Activated CD8-positive, alpha-beta memory T cell treated with anti-CD3 and anti-CD28 coated beads for 36 hours (primary cell): ENCODE data around the gene GPRIN1. TPM values are rescaled to one million over a fixed set of nuclear protein-coding genes. Genes with fewer than 3 reads are reported as not detected.

Source experiments
- CTCF ChIA-PET: fragments of 350-600 bp; sonication (Branson Sonifier 250); formaldehyde crosslinking; loops from one replicate; lab custom pipeline; 2021; ENCODE audit warnings: antibody characterized with exemption; lab: Charles Lee
- POLR2A ChIA-PET: fragments of 350-600 bp; sonication (Branson Sonifier 250); formaldehyde crosslinking; loops from one replicate; lab custom pipeline; 2021; ENCODE audit warnings: antibody characterized with exemption; lab: Charles Lee
- total RNA-seq, 2 experiments: library from RNA; stranded (reverse); gene quantifications; one replicate each; pipeline ENCODE4 v1.2.3, GENCODE V29; 2021

The GPRIN1 gene
- total RNA-seq, 2 experiments from 2014 or later, result 2.7 to 3.0 TPM

DNA sequence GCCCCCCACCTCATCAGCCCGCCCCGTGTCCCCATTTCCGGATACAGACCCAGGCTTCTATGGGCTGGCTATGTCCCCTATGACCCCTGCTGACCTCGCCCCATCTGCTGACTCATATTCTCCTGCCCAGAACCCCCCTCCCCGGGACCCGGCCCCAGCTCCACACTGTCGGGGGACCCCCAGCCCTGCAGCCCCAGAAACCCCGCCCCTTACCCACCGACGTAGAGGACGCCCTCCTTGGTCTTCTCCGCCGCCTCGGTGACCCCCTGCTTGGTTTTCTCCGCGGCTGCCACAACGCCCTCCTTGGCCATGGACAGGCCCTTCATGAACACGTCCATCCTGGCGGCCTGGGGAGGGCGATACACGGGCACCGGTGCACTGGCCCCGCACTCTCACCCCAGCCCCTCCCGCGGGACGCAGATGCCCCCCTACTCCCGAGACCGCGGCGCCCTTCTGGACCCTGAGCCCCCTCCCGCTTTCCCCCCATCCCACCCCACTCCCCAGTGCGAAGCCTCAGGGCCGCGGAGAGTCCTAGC, 19.4 kb upstream of the GPRIN1 start:
- ChIA-PET CTCF (interaction anchor here (1.1 to 1.5 kb wide), 5 partner anchors 8 to 29 kb away, joined by 3 to 5 read pairs (median 4); no protein-coding TSS in a partner anchor), POLR2A (interaction anchor here (1.5 kb wide), 1 partner anchor 17 kb away, joined by 5 read pairs; the partner anchor contains the start of gene TSPAN17)

DNA sequence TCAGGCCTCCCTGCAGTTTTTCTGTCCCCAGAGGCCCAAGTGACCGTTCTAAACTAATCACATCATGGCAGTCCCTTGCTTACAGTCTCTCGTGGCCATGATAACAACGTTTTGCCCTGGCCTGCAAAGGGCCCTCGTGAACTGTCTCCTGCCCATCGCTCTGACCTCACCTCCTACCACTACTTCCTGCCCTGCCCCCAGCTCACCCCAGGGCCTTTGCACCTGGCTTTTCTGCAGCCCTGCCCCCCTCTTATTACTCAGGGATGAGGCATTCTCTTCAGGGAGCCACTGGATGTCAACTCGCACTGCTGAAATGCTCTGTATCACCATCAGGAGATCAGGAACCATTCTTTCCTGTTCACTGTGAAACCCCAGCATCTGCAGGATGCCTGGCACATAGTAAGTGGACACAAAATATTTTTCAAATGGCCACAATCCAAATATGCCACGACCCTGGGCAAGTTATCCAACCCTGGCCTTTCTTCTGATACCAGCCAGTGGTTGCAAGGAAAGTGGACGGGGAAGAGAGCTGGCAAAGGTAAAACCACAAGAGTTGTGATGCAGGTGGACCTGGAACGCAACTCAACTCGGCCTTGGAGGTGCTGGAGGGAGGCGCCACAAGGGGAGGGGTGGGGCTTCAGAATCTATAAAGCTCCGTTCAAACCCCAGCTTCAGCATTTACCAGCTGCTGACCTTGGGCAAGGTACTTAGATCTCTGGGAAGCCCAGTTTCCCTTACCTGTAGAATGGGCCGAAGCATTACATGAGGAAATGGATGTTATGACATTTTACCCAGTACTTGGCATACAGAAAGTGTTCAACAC, 18.7 kb upstream of the GPRIN1 start:
- POLR2A ChIA-PET, result no interaction called here
- CTCF ChIA-PET, result interaction anchor here (1.1 kb wide), 1 partner anchor 11 kb away, joined by 3 read pairs; no protein-coding TSS in a partner anchor

DNA sequence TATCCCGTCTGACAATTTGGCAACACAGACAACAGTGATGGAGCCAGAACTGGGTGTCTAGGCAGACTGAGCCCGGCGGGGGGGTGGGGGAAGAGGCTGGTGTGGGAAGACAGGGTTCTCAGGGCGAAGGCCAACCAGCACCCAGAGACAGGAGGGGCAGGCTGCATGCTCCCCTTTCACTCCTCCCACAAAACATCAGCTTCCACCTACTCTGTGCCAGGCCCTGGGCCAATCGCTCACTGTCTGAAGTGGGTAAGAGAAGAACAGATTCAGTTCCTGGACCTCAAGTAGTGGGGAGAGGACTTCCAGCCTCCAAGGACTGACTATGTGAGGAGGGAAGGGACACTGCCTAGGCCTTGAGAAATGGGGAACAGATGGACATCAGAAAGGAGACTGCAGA, 17.6 kb upstream of the GPRIN1 start:
- ChIA-PET POLR2A (no interaction called here), CTCF (no interaction called here)

DNA sequence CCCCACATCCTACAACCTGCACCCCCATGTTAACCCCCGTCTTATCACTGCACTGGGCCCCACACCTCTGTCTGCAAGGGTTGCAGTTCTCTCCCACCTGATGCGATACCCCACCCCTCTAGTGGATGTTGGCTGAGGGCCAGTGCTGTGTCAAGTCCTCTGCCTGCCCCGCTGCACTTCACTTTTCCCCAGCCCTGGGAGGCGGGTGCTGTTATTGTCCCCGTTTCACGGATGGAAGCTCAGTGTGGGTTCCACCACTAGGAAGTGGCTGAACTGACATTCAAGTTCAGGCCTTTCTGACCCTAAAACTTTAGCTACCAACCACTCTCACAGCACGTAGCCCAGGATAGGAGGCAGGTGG, 16.9 kb upstream of the GPRIN1 start:
- POLR2A ChIA-PET, result no interaction called here
- CTCF ChIA-PET, result no interaction called here

DNA sequence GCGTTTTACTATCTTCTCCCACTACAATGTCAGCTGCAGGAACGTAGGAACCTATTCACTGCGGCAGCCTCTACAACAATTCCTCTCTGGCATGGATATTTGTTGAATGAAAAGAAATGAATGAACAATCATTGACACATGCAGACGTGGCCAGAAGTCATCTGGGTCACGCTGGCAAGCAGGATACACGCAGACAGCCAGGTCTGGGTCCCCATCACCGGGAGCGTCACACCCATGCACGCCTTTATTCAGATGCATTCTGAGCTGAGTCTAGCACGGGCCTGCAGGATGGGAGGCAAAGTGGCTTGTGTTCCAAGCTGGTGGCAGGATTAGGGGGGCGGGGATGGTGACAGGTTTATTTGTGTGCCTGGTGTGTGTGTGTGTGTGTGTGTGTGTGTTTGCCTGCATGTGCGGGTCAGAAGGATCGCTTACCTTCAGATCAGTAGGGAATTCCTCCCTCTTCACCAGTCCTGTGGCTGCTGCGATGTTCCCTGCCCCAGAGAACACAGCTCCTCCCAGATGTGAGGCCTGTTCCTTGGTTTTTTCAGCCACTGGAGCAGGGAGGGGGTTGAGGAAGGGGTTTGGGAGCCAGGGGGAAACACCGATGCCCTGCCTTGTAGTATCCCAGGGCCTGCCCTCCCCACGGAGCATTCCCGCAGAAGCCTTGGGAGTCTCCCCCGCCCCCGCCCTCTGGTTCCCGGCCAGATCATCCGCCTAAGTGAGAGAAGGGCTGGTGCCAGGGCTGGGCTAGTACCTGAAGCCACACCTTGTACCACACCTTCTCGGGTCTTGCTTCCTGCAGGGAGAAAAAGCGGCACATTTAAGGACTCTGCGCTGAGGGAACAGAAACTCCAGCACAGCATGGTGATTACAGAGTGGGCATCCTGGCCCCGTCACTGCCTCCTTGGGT, 16.3 kb upstream of the GPRIN1 start:
- ChIA-PET POLR2A (no interaction called here), CTCF (no interaction called here)

DNA sequence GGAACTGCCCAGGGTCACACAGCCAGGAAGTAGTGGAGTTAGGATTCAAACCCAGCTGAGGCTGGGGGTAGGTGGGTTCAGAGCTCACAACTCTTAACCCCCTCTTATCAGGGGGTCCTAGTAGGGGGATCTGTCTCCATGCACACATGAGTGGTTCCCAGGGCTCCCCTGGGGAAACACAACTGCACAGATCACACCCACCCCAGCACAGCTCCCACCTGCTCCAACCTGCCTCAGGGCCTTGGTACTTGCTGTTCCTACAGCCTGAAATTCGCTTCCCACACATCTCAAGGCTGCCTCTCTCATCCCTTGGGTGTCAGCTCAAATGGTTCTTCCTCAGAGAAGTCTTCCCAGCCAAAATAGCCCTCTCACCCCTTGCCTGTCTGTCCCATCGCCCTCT, 15.6 kb upstream of the GPRIN1 start:
- POLR2A ChIA-PET, result no interaction called here

DNA sequence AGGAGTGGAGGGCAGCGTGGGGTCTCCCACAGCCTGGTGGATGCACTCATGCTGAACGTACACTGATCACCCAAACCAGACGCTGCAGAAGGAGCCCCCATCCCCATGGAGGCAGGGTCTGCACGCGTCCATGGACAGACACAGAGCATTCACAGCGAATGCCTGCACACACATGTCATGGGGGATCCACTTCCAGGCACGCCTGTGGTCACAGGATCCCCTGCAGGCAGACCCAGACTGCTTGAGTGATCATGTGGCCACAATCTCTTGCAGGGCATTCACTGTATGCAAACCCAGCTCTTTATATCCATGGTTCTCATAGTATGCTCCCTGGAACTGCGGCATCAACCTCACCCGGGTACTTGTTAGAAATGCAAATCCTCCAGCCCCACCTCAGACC, 15.0 kb upstream of the GPRIN1 start:
- CTCF ChIA-PET, result no interaction called here
- POLR2A ChIA-PET, result no interaction called here

More for the DNA sequence above, 15.6 kb upstream of the GPRIN1 start:
- CTCF ChIA-PET, result no interaction called here

DNA sequence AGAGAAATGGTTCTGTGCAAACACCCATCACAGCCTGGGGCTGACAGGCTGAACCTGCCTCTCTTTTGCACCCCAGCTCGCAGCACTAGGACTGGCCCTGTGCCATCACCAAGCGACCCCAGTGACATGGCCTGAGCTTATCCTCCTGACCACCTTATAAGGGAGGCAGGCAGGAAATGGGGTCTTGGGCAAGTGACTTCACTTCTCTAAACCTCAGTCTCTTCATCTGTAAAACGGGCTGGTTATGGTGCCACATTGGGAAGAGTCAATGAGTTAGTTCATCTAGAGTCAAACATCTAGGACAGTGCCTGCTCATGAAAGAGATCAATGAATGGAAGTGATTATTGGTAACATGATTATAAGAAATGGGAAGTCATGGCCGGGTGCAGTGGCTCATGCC, 14.2 kb upstream of the GPRIN1 start:
- POLR2A ChIA-PET, result no interaction called here

DNA sequence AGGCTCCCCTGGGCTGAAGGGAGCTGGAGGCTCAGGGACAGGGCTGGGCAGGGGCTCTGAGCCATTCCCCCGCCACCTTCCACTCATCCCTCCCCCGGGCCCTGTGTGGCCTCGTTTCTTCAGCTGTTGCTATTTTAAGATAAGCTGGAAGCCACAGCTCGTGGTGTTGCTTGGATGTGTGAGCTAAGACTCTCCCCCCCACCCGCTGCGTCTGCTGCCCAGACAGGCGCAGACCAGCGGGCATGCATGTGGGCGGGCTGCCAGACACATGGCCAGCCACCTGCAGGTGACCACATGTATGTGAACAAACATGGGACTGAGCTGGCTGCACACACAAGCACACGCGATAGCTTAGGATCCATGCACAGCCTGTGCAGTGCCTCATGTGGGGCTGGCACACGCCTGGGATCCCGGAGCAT, 11.7 kb upstream of the GPRIN1 start:
- POLR2A ChIA-PET, result no interaction called here
- CTCF ChIA-PET, result interaction anchor here (1.0 to 1.2 kb wide), 2 partner anchors 8 to 20 kb away, joined by 4 to 5 read pairs; partner anchors contain the start of genes EIF4E1B and SNCB

More for the DNA sequence above, 14.2 kb upstream of the GPRIN1 start:
- CTCF ChIA-PET, result no interaction called here

DNA sequence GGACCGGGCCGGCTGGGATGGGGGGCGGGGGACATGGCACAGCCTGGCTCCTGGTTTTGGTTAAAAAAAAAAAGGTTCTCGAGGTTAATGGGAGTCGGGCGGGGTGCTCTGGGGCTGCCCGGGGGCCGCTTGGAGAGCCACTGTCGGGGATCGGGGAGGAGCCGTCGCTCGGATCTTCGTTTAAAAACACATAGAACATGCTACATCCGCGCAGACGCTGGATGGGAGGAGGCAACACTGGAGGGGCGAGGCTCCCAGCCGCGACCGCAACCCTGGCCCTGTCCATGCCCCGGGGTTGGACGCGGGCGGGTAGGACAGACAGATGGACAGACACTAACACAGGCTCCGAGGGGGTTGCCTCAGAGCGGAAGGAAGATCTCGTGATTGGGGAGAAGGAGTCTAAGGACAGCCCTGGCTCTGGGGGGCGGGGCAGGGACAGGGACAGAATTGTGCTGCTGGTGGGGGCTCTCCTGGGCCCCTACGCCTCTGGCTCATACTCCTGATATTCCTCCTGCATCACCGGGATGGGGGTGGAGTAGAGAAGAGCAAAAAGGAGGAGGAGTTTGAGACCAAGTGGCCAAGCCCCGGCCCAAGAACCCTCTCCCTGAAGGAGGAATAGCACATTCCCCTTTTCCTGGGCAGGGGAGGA, 10.5 kb upstream of the GPRIN1 start:
- CTCF ChIA-PET, result interaction anchor here (0.6 kb wide), 1 partner anchor 142 kb away, joined by 3 read pairs; no protein-coding TSS in a partner anchor
- POLR2A ChIA-PET, result no interaction called here

DNA sequence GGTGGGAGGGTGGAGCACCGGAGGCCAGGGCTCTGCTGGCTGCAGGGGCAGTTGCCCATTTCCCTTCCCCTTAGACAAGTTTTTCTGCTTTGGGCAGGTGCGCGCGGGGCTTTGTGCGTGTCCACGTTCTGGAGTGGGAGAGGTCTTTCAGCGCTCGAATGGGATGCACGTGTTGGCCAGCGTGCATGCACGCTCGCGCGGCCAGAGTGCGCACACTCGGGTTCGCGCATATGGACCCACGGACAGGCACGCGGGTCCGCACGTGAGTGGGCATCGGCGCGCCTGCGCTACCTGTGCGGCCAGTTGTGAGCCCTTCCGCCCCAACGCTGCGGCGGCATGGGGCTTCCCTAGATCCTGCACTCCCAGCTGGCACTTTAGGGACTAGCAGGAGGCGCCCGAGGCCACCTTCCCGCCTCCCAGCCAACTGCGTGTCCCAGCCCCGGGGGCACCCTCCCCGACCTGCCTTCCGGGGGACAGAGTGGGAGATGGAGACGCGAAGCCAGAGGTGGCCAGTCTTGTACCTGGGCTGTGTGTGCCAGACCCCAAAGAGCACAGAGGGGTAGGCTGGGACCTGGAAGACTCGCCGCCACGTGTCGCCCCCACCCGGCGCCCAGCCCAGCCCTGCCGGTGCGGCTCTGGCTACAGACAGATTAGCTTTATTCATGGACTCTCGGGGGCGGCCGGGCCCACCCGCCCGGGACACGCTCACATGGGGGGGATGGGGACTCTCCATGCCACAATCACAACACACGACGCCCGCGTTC, 9.8 kb upstream of the GPRIN1 start:
- CTCF ChIA-PET, result no interaction called here
- POLR2A ChIA-PET, result no interaction called here

DNA sequence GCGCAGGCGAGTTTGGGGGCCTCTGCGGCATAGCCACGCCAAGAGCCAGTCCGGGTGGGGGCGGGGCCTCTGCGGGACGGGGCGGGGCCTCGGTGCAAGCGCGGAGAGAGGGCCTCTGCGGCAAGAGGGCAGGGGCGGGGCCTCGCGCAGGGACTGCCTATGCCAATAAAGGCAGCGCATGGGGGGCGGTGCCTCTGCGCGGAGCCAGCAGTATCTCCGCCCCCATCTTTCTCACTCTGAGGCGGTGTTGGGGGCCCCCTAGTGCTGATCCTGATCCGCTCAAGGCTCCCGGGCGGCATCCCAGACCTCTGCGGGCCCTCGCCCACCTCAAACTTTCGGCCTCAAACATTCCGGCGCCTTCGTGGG, 9.2 kb upstream of the GPRIN1 start:
- POLR2A ChIA-PET, result no interaction called here

DNA sequence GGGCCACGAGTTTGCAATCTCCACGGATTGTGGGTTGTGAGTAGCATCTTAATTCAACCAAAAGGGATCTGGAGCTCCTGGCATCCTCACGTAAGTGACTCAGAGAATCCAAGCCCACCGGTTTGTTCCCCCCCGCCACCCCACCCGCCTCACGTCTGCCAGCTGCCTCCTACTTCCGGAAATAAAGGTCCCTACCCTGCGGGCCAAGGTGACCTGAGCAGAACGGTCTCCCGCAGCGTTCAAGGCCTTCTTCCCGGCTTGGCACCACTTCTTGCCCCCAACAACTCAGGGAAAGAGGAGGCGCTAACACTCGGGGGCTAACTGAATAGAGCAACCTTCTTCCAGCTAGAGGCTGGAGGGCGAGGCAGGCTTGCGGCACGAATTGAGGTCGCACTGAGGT, 8.8 kb upstream of the GPRIN1 start:
- CTCF ChIA-PET, result interaction anchor here (0.7 to 0.8 kb wide), 3 partner anchors 11 to 35 kb away, joined by 3 to 4 read pairs (median 3); no protein-coding TSS in a partner anchor
- POLR2A ChIA-PET, result no interaction called here

More for the DNA sequence above, 9.2 kb upstream of the GPRIN1 start:
- CTCF ChIA-PET, result interaction anchor here (0.7 to 0.8 kb wide), 3 partner anchors 12 to 35 kb away, joined by 3 to 4 read pairs (median 3); no protein-coding TSS in a partner anchor

DNA sequence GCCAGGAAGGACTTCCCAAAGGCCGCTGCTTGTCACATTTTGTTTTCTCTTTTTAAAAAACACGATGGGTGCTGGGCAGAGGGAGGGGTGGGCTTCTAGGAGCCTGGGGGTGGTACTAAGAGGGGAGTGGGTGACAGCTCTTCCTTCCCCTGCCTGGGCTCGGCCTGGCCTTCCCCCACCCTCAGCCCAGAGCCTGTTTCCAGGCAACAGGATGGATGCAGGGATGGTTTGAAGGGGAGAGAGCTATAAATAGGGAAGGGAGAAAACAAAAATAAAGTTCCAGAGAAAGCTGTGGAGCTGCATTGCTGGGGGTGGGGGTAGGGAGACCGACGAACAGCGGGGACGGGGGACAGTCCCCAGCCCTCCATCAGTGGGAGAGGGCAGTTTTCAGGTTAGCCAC, 6.6 kb upstream of the GPRIN1 start:
- CTCF ChIA-PET, result interaction anchor here (1.5 kb wide), 1 partner anchor 14 kb away, joined by 4 read pairs; the partner anchor contains the start of genes EIF4E1B and SNCB
- POLR2A ChIA-PET, result no interaction called here

DNA sequence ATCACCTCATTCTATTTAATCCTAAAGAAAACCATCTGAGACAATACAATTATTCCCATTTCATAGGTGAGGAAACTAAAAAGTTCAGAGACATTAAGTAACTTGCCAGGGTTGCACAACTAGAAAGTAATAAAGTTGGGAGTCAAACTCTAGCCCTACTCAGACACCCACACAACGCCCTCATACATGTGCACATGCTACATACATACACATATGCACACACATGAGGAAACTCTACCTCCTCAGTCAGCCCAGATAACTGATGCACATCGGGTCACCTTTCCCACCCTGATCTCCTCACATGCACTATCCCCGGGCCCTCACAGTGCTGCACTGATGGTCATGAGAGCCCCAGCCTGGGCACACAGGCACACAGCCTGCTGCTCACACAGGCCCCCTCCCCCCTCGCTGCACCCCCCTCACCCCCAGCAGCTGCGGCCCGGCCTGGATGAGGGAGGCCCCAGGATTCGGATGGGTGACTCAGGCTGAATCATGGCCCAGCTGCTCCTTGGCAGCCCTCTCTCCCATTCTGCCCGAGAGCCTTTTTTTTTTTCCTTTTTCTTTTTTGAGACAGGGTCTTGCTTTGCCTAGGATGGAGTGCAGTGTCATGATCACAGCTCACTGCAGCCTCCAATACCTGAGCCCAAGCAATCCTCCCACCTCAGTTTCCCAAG, 5.0 kb upstream of the GPRIN1 start:
- CTCF ChIA-PET, result no interaction called here
- POLR2A ChIA-PET, result no interaction called here

DNA sequence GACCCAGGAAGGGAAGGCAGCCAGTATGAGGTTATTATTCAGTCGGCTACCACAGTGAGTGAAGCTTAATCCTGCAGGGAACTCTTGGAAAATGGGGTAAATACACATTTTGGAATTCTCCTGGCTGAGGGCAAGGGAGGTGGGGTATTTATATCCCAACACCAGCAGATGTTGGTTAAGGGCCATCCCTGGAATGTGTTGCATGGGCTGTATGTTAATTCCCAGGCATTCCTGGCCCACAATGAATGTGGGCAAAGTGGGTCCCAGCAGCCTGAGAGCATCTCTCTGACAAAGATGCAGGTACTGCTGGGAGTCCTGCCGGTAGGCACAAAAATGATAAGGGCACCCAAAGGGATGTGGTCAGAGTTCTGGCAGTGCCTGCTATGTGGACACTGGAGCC, 2.9 kb upstream of the GPRIN1 start:
- ChIA-PET CTCF (interaction anchor here (0.6 to 1.1 kb wide), 2 partner anchors 42 to 45 kb away, joined by 3 read pairs; no protein-coding TSS in a partner anchor), POLR2A (no interaction called here)

DNA sequence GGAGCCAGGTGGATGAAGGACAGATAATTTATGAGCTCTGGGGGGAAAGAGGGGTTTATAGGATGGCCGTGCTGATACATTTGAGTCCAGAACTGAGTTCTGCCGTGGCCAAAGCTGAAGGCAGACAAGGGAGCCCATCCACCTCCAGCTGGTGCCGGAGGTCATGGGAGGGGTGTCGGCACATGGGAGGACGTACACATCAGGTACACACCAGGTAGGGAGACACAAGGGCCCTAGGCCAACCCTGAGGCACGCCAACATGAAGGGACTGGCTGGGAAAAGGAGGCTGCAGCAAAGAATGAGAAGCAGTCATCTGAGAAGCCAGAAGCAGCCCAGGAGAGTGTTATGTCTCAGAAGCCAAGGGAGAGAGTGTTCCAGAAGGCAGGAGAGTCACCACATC, 2.1 kb upstream of the GPRIN1 start:
- ChIA-PET CTCF (interaction anchor here (0.7 to 1.0 kb wide), 2 partner anchors 197 to 1070 kb away, joined by 3 read pairs; no protein-coding TSS in a partner anchor), POLR2A (no interaction called here)
